Limb (tissue), 2 donors: ENCODE data around the gene MDM2.
"Not testable (repeated sequence)": the region's sequence is repeated elsewhere in the genome, so short reads cannot be mapped to it uniquely, and the experiment has no call there.

Source experiments
- DNase-seq, 2 donors: peaks; one replicate each; pipeline ENCODE4 v3.0.0-alpha.2; 2016; ENCODE audit errors: extremely low spot score in 2 of 2

The MDM2 gene

GRCh38 chr12:68785823-68786222 is 22.2 kb upstream of the MDM2 start:
- DNase-seq, result no peak

GRCh38 chr12:68786929-68787328 is 21.0 kb upstream of the MDM2 start:
- DNase-seq, result no peak

- no peak for DNase-seq
Measured at GRCh38 chr12:68788554-68789143, 19.3 kb upstream of the MDM2 start.

GRCh38 chr12:68789144-68789878 is 18.7 kb upstream of the MDM2 start:
- no peak for DNase-seq

GRCh38 chr12:68790081-68790951 is 17.7 kb upstream of the MDM2 start:
- no peak for DNase-seq

- DNase-seq, result no peak
Measured at GRCh38 chr12:68790952-68791234, 17.1 kb upstream of the MDM2 start.

GRCh38 chr12:68791897-68792481 is 16.0 kb upstream of the MDM2 start:
- DNase-seq, result no peak

GRCh38 chr12:68792952-68793351 is 15.0 kb upstream of the MDM2 start:
- no peak for DNase-seq

- no peak for DNase-seq
Measured at GRCh38 chr12:68793436-68793835, 14.5 kb upstream of the MDM2 start.

GRCh38 chr12:68793975-68794652 is 13.9 kb upstream of the MDM2 start:
- no peak for DNase-seq

GRCh38 chr12:68794653-68795251 is 13.2 kb upstream of the MDM2 start:
- DNase-seq, result no peak

- no peak for DNase-seq
Measured at GRCh38 chr12:68796399-68796798, 11.6 kb upstream of the MDM2 start.

GRCh38 chr12:68798882-68799234 is 9.1 kb upstream of the MDM2 start:
- no peak for DNase-seq

GRCh38 chr12:68800294-68800693 is 7.7 kb upstream of the MDM2 start:
- no peak for DNase-seq

- DNase-seq, result not testable (repeated sequence)
Measured at GRCh38 chr12:68801124-68801523, 6.9 kb upstream of the MDM2 start.

- DNase-seq, result not testable (repeated sequence)
Measured at GRCh38 chr12:68802372-68802745, 5.6 kb upstream of the MDM2 start.

- DNase-seq, result not testable (repeated sequence)
Measured at GRCh38 chr12:68802911-68803651, 4.9 kb upstream of the MDM2 start.

GRCh38 chr12:68803948-68804656 is 3.9 kb upstream of the MDM2 start:
- DNase-seq, result no peak

GRCh38 chr12:68804657-68805591 is 3.1 kb upstream of the MDM2 start:
- DNase-seq, result no peak
